EL (cell line): Measurements from ENCODE around the gene GIPC2.
"Not testable (repeated sequence)": the region's sequence is repeated elsewhere in the genome, so short reads cannot be mapped to it uniquely, and the experiment has no call there.

Experiments
- DNase-seq: peaks from one replicate; pipeline ENCODE4 v3.0.0-alpha.2; 2016

GIPC2 gene

GRCh38 chr1:78045926-78046778, at the start of gene GIPC2:
Gene GIPC2 (plus strand): TSS chr1:78045966. CDS start chr1:78046095, 129 bp downstream.
- DNase-seq: peak; percentile 48

GRCh38 chr1:77996734-77997133, 49.0 kb upstream of the GIPC2 start:
- no peak for DNase-seq

- not testable (repeated sequence) for DNase-seq
These were observed 45.2 kb upstream of the GIPC2 start for GRCh38 chr1:78000536-78000935.

- DNase-seq: no peak
These were observed 42.6 kb upstream of the GIPC2 start for GRCh38 chr1:78003070-78003746.

- peak; percentile 83 for DNase-seq
These were observed 41.7 kb upstream of the GIPC2 start for GRCh38 chr1:78003882-78004718.

GRCh38 chr1:78004719-78005447, 40.9 kb upstream of the GIPC2 start, which contains the start of gene DNAJB4:
Gene DNAJB4 (plus strand): TSS chr1:78004939. CDS start chr1:78005111, 172 bp downstream.
- peak; percentile 97 for DNase-seq

GRCh38 chr1:78005448-78005722, 40.4 kb upstream of the GIPC2 start:
- no peak for DNase-seq

- DNase-seq: peak; percentile 91
These were observed 40.0 kb upstream of the GIPC2 start for GRCh38 chr1:78005755-78006154.

GRCh38 chr1:78006521-78006920, 39.2 kb upstream of the GIPC2 start:
- DNase-seq: no peak

- DNase-seq: no peak
These were observed 38.0 kb upstream of the GIPC2 start for GRCh38 chr1:78007677-78008341.

- DNase-seq: no peak
These were observed 36.5 kb upstream of the GIPC2 start for GRCh38 chr1:78009276-78009675.

- peak; percentile 34 for DNase-seq
These were observed 35.9 kb upstream of the GIPC2 start for GRCh38 chr1:78009836-78010235.

- DNase-seq: no peak
These were observed 34.7 kb upstream of the GIPC2 start for GRCh38 chr1:78011050-78011449.

GRCh38 chr1:78015148-78015547, 30.6 kb upstream of the GIPC2 start:
- DNase-seq: no peak

GRCh38 chr1:78019024-78019423, 26.7 kb upstream of the GIPC2 start:
- DNase-seq: no peak

- DNase-seq: not testable (repeated sequence)
These were observed 24.6 kb upstream of the GIPC2 start for GRCh38 chr1:78021134-78021533.

- no peak for DNase-seq
These were observed 16.0 kb upstream of the GIPC2 start for GRCh38 chr1:78029793-78030192.

GRCh38 chr1:78032996-78033796, 12.6 kb upstream of the GIPC2 start:
- DNase-seq: no peak

GRCh38 chr1:78033797-78034172, 12.0 kb upstream of the GIPC2 start:
- DNase-seq: no peak

- no peak for DNase-seq
These were observed 10.6 kb upstream of the GIPC2 start for GRCh38 chr1:78035121-78035520.

GRCh38 chr1:78036450-78036849, 9.3 kb upstream of the GIPC2 start:
- DNase-seq: no peak
